Measurements from ENCODE around the gene SYCN. TPM values are rescaled to one million over a fixed set of nuclear protein-coding genes. Genes with fewer than 3 reads are reported as not detected.

The SYCN gene
- total RNA-seq (2022; extraction: Qiagen RNA extraction; ENCODE audit: low read depth) = not detected in 5 replicates

DNA sequence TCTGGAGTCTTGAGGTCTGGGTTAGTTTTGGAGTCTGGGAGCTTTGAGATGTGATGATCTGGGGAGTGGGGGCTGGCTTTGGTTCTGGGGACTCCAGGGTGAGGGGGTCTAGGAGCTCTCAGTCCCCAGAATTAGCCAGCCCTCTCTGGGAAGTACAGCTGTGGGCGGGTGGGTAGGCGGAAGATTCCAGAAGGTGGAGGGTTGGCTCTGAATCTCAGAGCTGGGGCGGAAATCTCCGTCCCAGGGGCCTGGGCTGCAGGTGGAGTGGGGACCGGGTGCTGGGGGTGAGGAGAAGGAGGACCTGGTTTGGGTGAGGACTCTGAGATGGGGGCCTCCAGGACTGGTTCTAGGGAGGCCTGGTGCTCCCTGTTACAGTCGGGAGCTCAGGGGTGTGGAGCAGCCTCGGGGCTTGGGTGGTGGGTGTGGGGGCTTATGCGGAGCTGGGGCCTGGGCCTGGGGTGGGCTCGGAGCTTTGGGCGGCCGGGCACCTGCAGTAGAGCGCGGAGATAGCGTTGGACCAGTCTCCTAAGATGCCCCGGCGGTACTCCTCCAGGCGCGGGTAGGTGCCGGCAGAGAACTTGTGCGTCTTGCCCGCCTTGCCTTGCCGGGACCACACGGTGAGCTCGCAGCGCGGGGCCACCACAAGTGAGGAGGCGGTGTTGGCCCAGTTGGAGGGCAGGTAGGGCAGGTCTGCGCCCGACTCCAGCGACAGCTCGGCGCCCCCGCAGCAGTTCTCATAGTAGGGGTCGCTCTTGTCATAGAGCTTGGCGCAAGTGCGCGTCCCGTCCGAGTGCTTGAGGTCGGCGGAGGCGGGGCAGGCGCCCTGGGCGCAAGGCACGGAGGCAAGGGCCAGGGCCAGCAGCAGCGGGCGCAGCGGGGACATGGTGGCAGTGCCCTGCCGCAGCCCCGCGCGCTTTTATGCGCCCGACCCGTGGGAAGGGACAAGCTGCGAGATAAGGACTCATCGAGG is at the start of gene SYCN:
TSS of gene SYCN (minus strand) at position 892 of the 970 bp plus-strand sequence. CDS start at position 883, 9 bp downstream.

GRCh38 chr19:39248806-39249205 is 44.7 kb upstream of the SYCN start, which contains the start of gene IFNL4:
TSS of gene IFNL4 (minus strand) at chr19:39248856.

GRCh38 chr19:39244410-39245100 is 40.5 kb upstream of the SYCN start, which contains the start of gene IFNL3:
TSS of gene IFNL3 (minus strand) at chr19:39245006. CDS start at chr19:39244967, 39 bp downstream.

DNA sequence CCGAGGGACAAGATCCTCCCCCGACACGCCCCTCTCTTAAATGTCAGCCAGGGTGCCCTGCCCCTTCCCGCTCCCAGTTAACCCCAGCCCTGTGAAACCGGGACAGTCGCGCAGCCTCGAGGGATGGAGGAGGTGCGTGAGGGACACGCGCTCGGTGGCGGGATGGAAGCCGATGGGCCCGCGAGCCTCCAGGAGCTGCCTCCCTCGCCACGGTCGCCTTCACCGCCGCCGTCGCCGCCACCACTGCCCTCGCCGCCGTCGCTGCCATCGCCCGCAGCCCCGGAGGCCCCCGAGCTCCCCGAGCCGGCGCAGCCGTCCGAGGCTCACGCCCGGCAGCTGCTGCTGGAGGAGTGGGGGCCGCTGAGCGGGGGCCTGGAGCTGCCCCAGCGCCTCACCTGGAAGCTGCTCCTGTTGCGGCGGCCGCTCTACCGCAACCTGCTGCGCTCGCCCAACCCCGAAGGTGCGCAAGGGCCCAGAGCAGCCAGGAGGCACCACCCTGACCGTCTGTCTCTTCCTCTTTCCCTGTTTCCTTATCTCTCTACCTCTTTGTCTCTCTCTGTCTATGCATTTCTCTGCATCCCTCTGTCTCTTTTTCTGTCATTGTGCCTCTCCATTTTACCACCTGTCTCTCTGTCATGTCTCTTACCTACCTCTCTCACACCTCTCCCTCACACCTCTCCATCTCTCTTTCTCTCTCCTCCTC is 7.1 kb downstream of the SYCN start, which contains the start of gene NCCRP1:
TSS of gene NCCRP1 (plus strand) at position 105 of the 703 bp plus-strand sequence. CDS start at position 124, 19 bp downstream.

Other genes with a start within 250 kb of the SYCN start
- gene FBXO17, start 228.5 kb downstream of the SYCN start, total RNA-seq (2022; extraction: Qiagen RNA extraction; ENCODE audit: low read depth) = 73.0 to 93.5 TPM (median 86.8 TPM) in 5 replicates
- 4.5 to 7.7 TPM (median 6.0 TPM) in 5 replicates for gene FBXO27, start 171.7 kb downstream of the SYCN start, total RNA-seq (2022; extraction: Qiagen RNA extraction; ENCODE audit: low read depth)
- gene ACP7, start 119.9 kb downstream of the SYCN start, total RNA-seq (2022; extraction: Qiagen RNA extraction; ENCODE audit: low read depth) = 0.09 to 0.23 TPM (median 0.16 TPM) in 4 of 5 replicates, not detected in the other
- gene PAK4, start 78.5 kb downstream of the SYCN start, total RNA-seq (2022; extraction: Qiagen RNA extraction; ENCODE audit: low read depth) = 85.3 to 143 TPM (median 108 TPM) in 5 replicates
- 0.76 to 2.2 TPM (median 1.7 TPM) in 5 replicates for gene NCCRP1, start 7.3 kb downstream of the SYCN start, total RNA-seq (2022; extraction: Qiagen RNA extraction; ENCODE audit: low read depth)
- 0.19 TPM in 1 of 5 replicates, not detected in the others for gene IFNL3, start 40.7 kb upstream of the SYCN start, total RNA-seq (2022; extraction: Qiagen RNA extraction; ENCODE audit: low read depth)
- not detected in 5 replicates for gene IFNL4, start 44.6 kb upstream of the SYCN start, total RNA-seq (2022; extraction: Qiagen RNA extraction; ENCODE audit: low read depth)
- gene IFNL2, start 64.1 kb upstream of the SYCN start, total RNA-seq (2022; extraction: Qiagen RNA extraction; ENCODE audit: low read depth) = not detected in 5 replicates
- 0.15 to 0.28 TPM (median 0.27 TPM) in 3 of 5 replicates, not detected in the others for gene IFNL1, start 92.1 kb upstream of the SYCN start, total RNA-seq (2022; extraction: Qiagen RNA extraction; ENCODE audit: low read depth)
- gene LRFN1, start 116.6 kb upstream of the SYCN start, total RNA-seq (2022; extraction: Qiagen RNA extraction; ENCODE audit: low read depth) = 7.6 to 14.2 TPM (median 10.9 TPM) in 5 replicates
- 0.24 to 0.83 TPM (median 0.45 TPM) in 5 replicates for gene GMFG, start 131.8 kb upstream of the SYCN start, total RNA-seq (2022; extraction: Qiagen RNA extraction; ENCODE audit: low read depth)
- 124 to 189 TPM (median 173 TPM) in 5 replicates for gene SAMD4B, start 138.2 kb upstream of the SYCN start, total RNA-seq (2022; extraction: Qiagen RNA extraction; ENCODE audit: low read depth)
- gene PAF1, start 186.8 kb upstream of the SYCN start, total RNA-seq (2022; extraction: Qiagen RNA extraction; ENCODE audit: low read depth) = 62.8 to 77.0 TPM (median 70.6 TPM) in 5 replicates
- gene MED29, start 187.1 kb upstream of the SYCN start, total RNA-seq (2022; extraction: Qiagen RNA extraction; ENCODE audit: low read depth) = 64.5 to 67.1 TPM (median 65.6 TPM) in 5 replicates
- gene ZFP36, start 202.6 kb upstream of the SYCN start, total RNA-seq (2022; extraction: Qiagen RNA extraction; ENCODE audit: low read depth) = 52.1 to 60.7 TPM (median 57.1 TPM) in 5 replicates
- gene PLEKHG2, start 208.4 kb upstream of the SYCN start, total RNA-seq (2022; extraction: Qiagen RNA extraction; ENCODE audit: low read depth) = 38.8 to 65.0 TPM (median 54.8 TPM) in 5 replicates
- 6,546 to 7,499 TPM (median 7,130 TPM) in 5 replicates for gene RPS16, start 231.7 kb upstream of the SYCN start, total RNA-seq (2022; extraction: Qiagen RNA extraction; ENCODE audit: low read depth)
- gene SUPT5H, start 241.3 kb upstream of the SYCN start, total RNA-seq (2022; extraction: Qiagen RNA extraction; ENCODE audit: low read depth) = 175 to 216 TPM (median 185 TPM) in 5 replicates